ENCODE data around the gene HLA-DPB1. TPM values are rescaled to one million over a fixed set of nuclear protein-coding genes. Genes with fewer than 3 reads are reported as not detected.

Gene HLA-DPB1
- total RNA-seq, 2 experiments from 2014 or later, result 29.0 to 31.7 TPM

GRCh38 chr6:33107641-33108040 lies 31.9 kb downstream of the HLA-DPB1 start:
- ChIA-PET CTCF (no interaction called here), POLR2A (no interaction called here)
- no peak for TF ChIP-seq CTCF (IDR thresholded peaks at IDR 0.05)
- H3K4me1 ChIP-seq (ENCODE audit: insufficient read depth, low read length), result peaks cover 3% of the 10 kb centered on the region
- ATAC-seq (ENCODE audit: poor library complexity) (no peak), DNase-seq (no peak)
- H3K27ac ChIP-seq (ENCODE audit: low read depth in 1 of 2, low read length in 2 of 2), result no peak overlapping the region
- Mint-ChIP-seq H3K4me1 (ENCODE audit: low read depth) (no peaks in the 10 kb centered on the region), H3K4me3 (no peak overlapping the region), H3K27me3 (peaks cover 73% of the 10 kb centered on the region), H3K36me3 (ENCODE audit: low read depth) (no peaks in the 10 kb centered on the region), H3K9me3 (no peaks in the 10 kb centered on the region), H3K27ac (no peak overlapping the region)
- no peaks in the 10 kb centered on the region for H3K36me3 ChIP-seq (ENCODE audit: insufficient read depth, low read length)
- intact Hi-C loops (cut with DNase I, micrococcal nuclease), result no loop called here
- H3K4me3 ChIP-seq (ENCODE audit: low read length), result no peak overlapping the region
- H3K9me3 ChIP-seq (ENCODE audit: control insufficient read depth in 1 of 2, insufficient read depth in 1 of 2, low read length in 2 of 2), result no peaks in the 10 kb centered on the region
- peaks cover 7 to 13% of the 10 kb centered on the region in 2 experiments for H3K27me3 ChIP-seq (ENCODE audit: control insufficient read depth in 1 of 2, insufficient read depth in 2 of 2, low read length in 2 of 2)

GRCh38 chr6:33108307-33108706 lies 32.5 kb downstream of the HLA-DPB1 start:
- DNase-seq (no peak), ATAC-seq (ENCODE audit: poor library complexity) (no peak)
- Mint-ChIP-seq H3K36me3 (ENCODE audit: low read depth) (no peaks in the 10 kb centered on the region), H3K4me1 (ENCODE audit: low read depth) (no peaks in the 10 kb centered on the region), H3K27ac (no peak overlapping the region), H3K27me3 (peaks cover 80% of the 10 kb centered on the region), H3K4me3 (no peak overlapping the region), H3K9me3 (no peaks in the 10 kb centered on the region)
- TF ChIP-seq CTCF (IDR thresholded peaks at IDR 0.05), result no peak
- ChIA-PET POLR2A (no interaction called here), CTCF (no interaction called here)
- Histone ChIP-seq H3K27me3 (ENCODE audit: control insufficient read depth in 1 of 2, insufficient read depth in 2 of 2, low read length in 2 of 2) (peaks cover 14 to 20% of the 10 kb centered on the region in 2 experiments), H3K27ac (ENCODE audit: low read depth in 1 of 2, low read length in 2 of 2) (no peak overlapping the region), H3K4me3 (ENCODE audit: low read length) (no peak overlapping the region), H3K4me1 (ENCODE audit: insufficient read depth, low read length) (peaks cover 3% of the 10 kb centered on the region), H3K9me3 (ENCODE audit: control insufficient read depth in 1 of 2, insufficient read depth in 1 of 2, low read length in 2 of 2) (no peaks in the 10 kb centered on the region), H3K36me3 (ENCODE audit: insufficient read depth, low read length) (no peaks in the 10 kb centered on the region)
- intact Hi-C loops (cut with DNase I, micrococcal nuclease), result no loop called here

GRCh38 chr6:33112148-33112547 lies 36.4 kb downstream of the HLA-DPB1 start:
- no peak for TF ChIP-seq CTCF (IDR thresholded peaks at IDR 0.05)
- Histone ChIP-seq H3K27me3 (ENCODE audit: control insufficient read depth in 1 of 2, insufficient read depth in 2 of 2, low read length in 2 of 2) (peaks cover 42 to 43% of the 10 kb centered on the region in 2 experiments), H3K36me3 (ENCODE audit: insufficient read depth, low read length) (no peaks in the 10 kb centered on the region), H3K27ac (ENCODE audit: low read depth in 1 of 2, low read length in 2 of 2) (no peak overlapping the region), H3K4me1 (ENCODE audit: insufficient read depth, low read length) (peaks cover 16% of the 10 kb centered on the region), H3K9me3 (ENCODE audit: control insufficient read depth in 1 of 2, insufficient read depth in 1 of 2, low read length in 2 of 2) (peaks cover 0 to 3% of the 10 kb centered on the region in 2 experiments), H3K4me3 (ENCODE audit: low read length) (no peak overlapping the region)
- H3K4me3 Mint-ChIP-seq, result no peak overlapping the region
- H3K4me1 Mint-ChIP-seq (ENCODE audit: low read depth), result peaks cover 6% of the 10 kb centered on the region
- POLR2A ChIA-PET, result interaction anchor here (0.6 kb wide), 1 partner anchor 137 kb away, joined by 3 read pairs; no protein-coding TSS in a partner anchor
- DNase-seq, result peak in 4 of 14 experiments; percentile 21 to 75 (median 70)
- ATAC-seq (ENCODE audit: poor library complexity), result peak; percentile 98
- H3K9me3 Mint-ChIP-seq, result no peaks in the 10 kb centered on the region
- intact Hi-C loops (cut with DNase I, micrococcal nuclease), result no loop called here
- no peak overlapping the region for H3K27ac Mint-ChIP-seq
- peaks cover 94% of the 10 kb centered on the region for H3K27me3 Mint-ChIP-seq
- H3K36me3 Mint-ChIP-seq (ENCODE audit: low read depth), result no peaks in the 10 kb centered on the region
- CTCF ChIA-PET, result no interaction called here

Measured in CD4-positive, alpha-beta T cell (primary cell).